GM12878 (cell line): ENCODE results near the gene GFRA1. TPM values are rescaled to one million over a fixed set of nuclear protein-coding genes. Genes with fewer than 3 reads are reported as not detected.

ENCODE experiments used
- ATAC-seq: fragments of 200-7000 bp; cut with Tn5 transposase; 3 replicates; pipeline ENCODE4 v1.9.1; 2020; ENCODE audit warnings: mild to moderate bottlenecking, moderate library complexity
- BruUV-seq: library from RNA; stranded (reverse); fragments of 400-500 nt; replicated peaks from 2 replicates; lab custom pipeline; 2021; lab: Mats Ljungman, UMichigan
- CTCF ChIA-PET: fragments of 300-600 bp; sonication (Branson Sonifier 250); formaldehyde crosslinking; extraction: SDS; loops from one replicate; lab custom pipeline; 2021; ENCODE audit warnings: inconsistent platforms; lab: Yijun Ruan, JAX
- POLR2A ChIA-PET: fragments of 350-600 bp; formaldehyde crosslinking; extraction: SDS; loops from one replicate; lab custom pipeline; 2021; ENCODE audit warnings: inconsistent platforms; lab: Charles Lee
- RAD21 ChIA-PET: fragments of 300-600 bp; sonication (Branson Sonifier 250); formaldehyde crosslinking; loops from one replicate; lab custom pipeline; 2023; ENCODE audit warnings: antibody characterized with exemption; ENCODE audit not compliant: unreplicated experiment; lab: Charles Lee
- SMC1A ChIA-PET: fragments of 300-600 bp; sonication (Branson Sonifier 250); formaldehyde crosslinking; loops from one replicate; lab custom pipeline; 2023; ENCODE audit not compliant: unreplicated experiment, uncharacterized antibody; lab: Charles Lee
- DNase-seq: peaks from one replicate; pipeline ENCODE4 v3.0.0-alpha.2; 2011; ENCODE audit warnings: low read depth, low spot score
- FAIRE-seq: peaks from 3 replicates; lab custom pipeline; 2011; peaks lifted over from hg19 to GRCh38; lab: Jason Lieb, UNC
- H2AFZ ChIP-seq: 2 replicates; pipeline ENCODE4 v1.6.0; 2011; ENCODE audit warnings: low read depth, low read length, control low read depth; ENCODE audit not compliant: control insufficient read depth
- H3K27ac ChIP-seq: 2 replicates; pipeline ENCODE4 v1.5.1; 2011; ENCODE audit warnings: control low read depth; ENCODE audit not compliant: control insufficient read depth, insufficient read depth
- H3K27me3 ChIP-seq, 2 experiments: replicated peaks in 1 of 2; 2 replicates each; pipeline versions ENCODE4 v1.6.0 to v1.6.1; 2011; ENCODE audit warnings: low read length in 1 of 2; ENCODE audit not compliant: control insufficient read depth in 2 of 2, insufficient read depth in 2 of 2
- H3K36me3 ChIP-seq, 2 experiments: 2 replicates each; pipeline ENCODE4 v1.5.1; 2011; ENCODE audit warnings: low read length in 1 of 2; ENCODE audit not compliant: control insufficient read depth in 2 of 2, insufficient read depth in 2 of 2
- H3K4me1 ChIP-seq: 2 replicates; pipeline ENCODE4 v1.6.1; 2011; ENCODE audit warnings: mild to moderate bottlenecking, low read length, moderate library complexity, mixed read lengths; ENCODE audit not compliant: control insufficient read depth, insufficient read depth
- H3K4me2 ChIP-seq: 2 replicates; pipeline ENCODE4 v1.6.0; 2011; ENCODE audit warnings: control low read depth; ENCODE audit not compliant: control insufficient read depth, insufficient read depth
- H3K4me3 ChIP-seq: fragments of 200-600 bp; sonication (generic); 2 replicates; pipeline ENCODE4 v1.5.1; 2016
- H3K79me2 ChIP-seq: 2 replicates; pipeline ENCODE4 v1.6.0; 2011; ENCODE audit warnings: low read length; ENCODE audit not compliant: control insufficient read depth, insufficient read depth
- H3K9ac ChIP-seq: 2 replicates; pipeline ENCODE4 v1.8.0; 2011; ENCODE audit warnings: low read length, control low read depth, mixed read lengths; ENCODE audit not compliant: control insufficient read depth, insufficient read depth
- H3K9me3 ChIP-seq: replicated peaks from 3 replicates; pipeline ENCODE4 v1.5.1; 2011; ENCODE audit warnings: mild to moderate bottlenecking, low read length; ENCODE audit not compliant: control insufficient read depth, insufficient read depth
- H4K20me1 ChIP-seq: 2 replicates; pipeline ENCODE4 v1.6.0; 2011; ENCODE audit not compliant: control insufficient read depth, insufficient read depth
- BHLHE40 ChIP-seq, 2 experiments: fragments of 450-650 bp in 1 of 2; IDR thresholded peaks; 2 replicates each; pipeline ENCODE4 v1.6.1; 2011 to 2017; ENCODE audit warnings: low read depth in 2 of 2, borderline replicate concordance in 1 of 2, improper control_type of control experiment in 1 of 2, low read length in 1 of 2, mild to moderate bottlenecking in 1 of 2
- FOXK2 ChIP-seq: fragments of 450-650 bp; IDR thresholded peaks from 2 replicates; pipeline ENCODE4 v1.6.1; 2017; ENCODE audit warnings: mild to moderate bottlenecking, moderate library complexity
- HDAC6 ChIP-seq: fragments of 200-600 bp; sonication (generic); IDR thresholded peaks from one replicate; pipeline ENCODE4 v1.8.0; 2017; ENCODE audit warnings: antibody characterized with exemption; ENCODE audit not compliant: unreplicated experiment
- RELA ChIP-seq: fragments of 450-650 bp; IDR thresholded peaks from 2 replicates; pipeline ENCODE4 v1.8.0; 2014; ENCODE audit warnings: borderline replicate concordance; ENCODE audit not compliant: partially characterized antibody
- ZBED1 ChIP-seq: IDR thresholded peaks from 2 replicates; pipeline ENCODE4 v1.6.1; 2016; ENCODE audit warnings: borderline replicate concordance
- WGBS: methylation state at CpG from one replicate; pipeline ENCODE4 v1.1.6; 2016; ENCODE audit warnings: low lambda C conversion rate; ENCODE audit not compliant: insufficient replicate concordance, insufficient coverage; ENCODE audit errors: missing lambda C conversion rate; 5-methylcytosine and 5-hydroxymethylcytosine counted together
- in situ Hi-C: fragments of 300-500 bp; cut with MboI; formaldehyde crosslinking; loops from 9 replicates; pipeline ENCODE4 v1.14.3; 2018; ENCODE audit warnings: mixed read lengths
- intact Hi-C: fragments of 100-400 bp; cut with micrococcal nuclease; formaldehyde crosslinking; loops from one replicate; pipeline ENCODE4 v1.14.2; 2022; ENCODE audit not compliant: unreplicated experiment
- polyA plus RNA-seq, 11 experiments: library from polyadenylated mRNA; depleted of rRNA in 4 of 11; unstranded in 6 of 11; stranded (reverse) in 5 of 11; fragments of >200 nt; fragmentation: Nextera tagmentation in 4 of 11; fragmentation: Illumina TruSeq in 1 of 11; extraction: Ambion mirVana in 4 of 11; extraction: Trizol in 1 of 11; gene quantifications; 1 replicate in 1 of 11; 2 replicates in 10 of 11; pipeline versions ENCODE4 v1.2.1 to v1.2.3, GENCODE V29; 2011 to 2016; ENCODE audit warnings: inconsistent platforms in 2 of 11, missing spikeins in 2 of 11, low read depth in 1 of 11
- total RNA-seq, 4 experiments: library from RNA; depleted of rRNA in 3 of 4; stranded (reverse); fragments of >200 nt in 3 of 4; fragmentation: Illumina TruSeq in 1 of 4; extraction: Trizol in 1 of 4; gene quantifications; 2 replicates each; pipeline versions ENCODE4 v1.2.1 to v1.2.3, GENCODE V29; 2013 to 2021

The GFRA1 gene
- total and polyA plus RNA-seq, 10 of the 15 experiments (the other 5 are each of a cell fraction or from before 2014, with no cell fraction given): 0.05 to 0.19 TPM; not detected in 8

GRCh38 chr10:116073510-116073909, 199.5 kb downstream of the GFRA1 start (continued):
- TF ChIP-seq BHLHE40 (IDR thresholded peaks at IDR 0.05; ENCODE audit: borderline replicate concordance in 1 of 2, low read depth in 2 of 2, low read length in 1 of 2): no peak

GRCh38 chr10:116073001-116073400, 200.0 kb downstream of the GFRA1 start:
- FAIRE-seq: no peak
- Histone ChIP-seq H3K9ac (no peak overlapping the region), H2AFZ (no peak overlapping the region), H3K4me1 (no peaks in the 10 kb centered on the region), H3K9me3 (no peaks in the 10 kb centered on the region), H3K4me2 (no peak overlapping the region), H3K79me2 (no peaks in the 10 kb centered on the region), H3K27ac (no peak overlapping the region), H4K20me1 (no peaks in the 10 kb centered on the region), H3K27me3 (peaks cover 0 to 1% of the 10 kb centered on the region in 2 experiments; a peak in 2 of 4 replicates), H3K4me3 (no peak overlapping the region), H3K36me3 (no peaks in the 10 kb centered on the region)
- 26% methylated on average over 5 of the region's 5 CpGs for WGBS
- in situ Hi-C loops (no loop called here), intact Hi-C loops (no loop called here)
- TF ChIP-seq ZBED1 (no peak), RELA (no peak), FOXK2 (no peak), HDAC6 (no peak)
- ChIA-PET CTCF (no interaction called here), SMC1A (interaction anchor here (0.5 kb wide), 1 partner anchor 78 kb away, joined by 3 read pairs; no protein-coding TSS in a partner anchor), RAD21 (no interaction called here), POLR2A (no interaction called here)
- ATAC-seq: no peak
- BruUV-seq: no TSS peak
- DNase-seq: no peak
